Measurements from ENCODE around the gene MED25. TPM values are rescaled to one million over a fixed set of nuclear protein-coding genes. Genes with fewer than 3 reads are reported as not detected.

Gene MED25
- total RNA-seq, 4 donors from 2014 or later: 26.2 to 54.0 (median 29.4) TPM

GRCh38 chr19:49840321-49840720 is 22.2 kb downstream of the MED25 start:
- DNase-seq (ENCODE audit: low spot score in 2 of 2): no peak
- Histone ChIP-seq H3K27ac (no peak overlapping the region), H3K4me1 (no peaks in the 10 kb centered on the region), H3K9me3 (no peaks in the 10 kb centered on the region), H3K4me3 (no peak overlapping the region), H3K27me3 (no peaks in the 10 kb centered on the region), H3K36me3 (peaks cover 0 to 69% (median 11%) of the 10 kb centered on the region in 3 donors)
- TF ChIP-seq POLR2A (IDR thresholded peaks at IDR 0.05): no peak
- no peak for TF ChIP-seq EP300 (IDR thresholded peaks at IDR 0.05)
- TF ChIP-seq CTCF (IDR thresholded peaks at IDR 0.05): no peak
- 81 to 86% methylated on average over 11 of the region's 11 CpGs for WGBS, 2 donors

GRCh38 chr19:49840736-49841249 is 22.7 kb downstream of the MED25 start:
- H3K4me3 ChIP-seq: no peak overlapping the region
- H3K36me3 ChIP-seq: peaks cover 0 to 64% (median 6%) of the 10 kb centered on the region in 3 donors
- 84 to 88% methylated on average over 17 of the region's 17 CpGs for WGBS, 2 donors
- TF ChIP-seq POLR2A (IDR thresholded peaks at IDR 0.05) (no peak), EP300 (IDR thresholded peaks at IDR 0.05) (no peak), CTCF (IDR thresholded peaks at IDR 0.05) (no peak)
- no peaks in the 10 kb centered on the region for H3K9me3 ChIP-seq
- no peaks in the 10 kb centered on the region for H3K27me3 ChIP-seq
- H3K4me1 ChIP-seq: no peaks in the 10 kb centered on the region
- H3K27ac ChIP-seq: no peak overlapping the region
- DNase-seq (ENCODE audit: low spot score in 2 of 2): no peak

GRCh38 chr19:49843265-49843664 is 25.2 kb downstream of the MED25 start:
- Histone ChIP-seq H3K36me3 (peaks cover 0 to 40% (median 0%) of the 10 kb centered on the region in 3 donors), H3K27ac (no peak overlapping the region), H3K27me3 (no peaks in the 10 kb centered on the region), H3K4me3 (no peak overlapping the region), H3K9me3 (no peaks in the 10 kb centered on the region), H3K4me1 (peaks cover 0 to under 1% (median 0%) of the 10 kb centered on the region in 4 donors)
- 84 to 94% methylated on average over 3 of the region's 3 CpGs for WGBS, 2 donors
- no peak for DNase-seq (ENCODE audit: low spot score in 2 of 2)
- TF ChIP-seq EP300 (IDR thresholded peaks at IDR 0.05): no peak
- TF ChIP-seq CTCF (IDR thresholded peaks at IDR 0.05): no peak
- no peak for TF ChIP-seq POLR2A (IDR thresholded peaks at IDR 0.05)

GRCh38 chr19:49844138-49845095 is 26.3 kb downstream of the MED25 start:
- 75 to 83% methylated on average over 16 to 18 of the region's 18 CpGs for WGBS, 2 donors

More at GRCh38 chr19:49844138-49845095, 26.3 kb downstream of the MED25 start:
- H3K27me3 ChIP-seq: no peaks in the 10 kb centered on the region
- TF ChIP-seq CTCF (IDR thresholded peaks at IDR 0.05) (no peak), EP300 (IDR thresholded peaks at IDR 0.05) (no peak), POLR2A (IDR thresholded peaks at IDR 0.05) (no peak)
- no peak for DNase-seq (ENCODE audit: low spot score in 2 of 2)
- H3K36me3 ChIP-seq: peaks cover 0 to 28% (median 0%) of the 10 kb centered on the region in 3 donors
- peaks cover 0 to 3% (median 1%) of the 10 kb centered on the region in 4 donors for H3K9me3 ChIP-seq
- peaks cover 0 to 4% (median 0%) of the 10 kb centered on the region in 4 donors for H3K4me1 ChIP-seq
- no peak overlapping the region for H3K27ac ChIP-seq
- no peak overlapping the region for H3K4me3 ChIP-seq
